H1 (cell line): Measurements from ENCODE around the gene PHACTR2. TPM values are rescaled to one million over a fixed set of nuclear protein-coding genes. Genes with fewer than 3 reads are reported as not detected.

Source experiments
- CTCF ChIA-PET: fragments of 300-600 bp; sonication (Branson Sonifier 250); formaldehyde crosslinking; loops from one replicate; lab custom pipeline; 2021; ENCODE audit not compliant: partially characterized antibody; lab: Charles Lee
- POLR2A ChIA-PET: fragments of 300-600 bp; sonication (Branson Sonifier 250); formaldehyde crosslinking; loops from one replicate; lab custom pipeline; 2021; ENCODE audit warnings: inconsistent platforms; ENCODE audit not compliant: partially characterized antibody; lab: Charles Lee
- DNase-seq, 2 experiments: peaks; one replicate each; pipeline versions ENCODE4 v3.0.0 to v3.0.0-alpha.2; 2010 to 2022; ENCODE audit warnings: low spot score in 2 of 2, low read depth in 1 of 2, mixed read lengths in 1 of 2
- FAIRE-seq: peaks from 2 replicates; lab custom pipeline; 2011; peaks lifted over from hg19 to GRCh38; lab: Jason Lieb, UNC
- H2AFZ ChIP-seq: 2 replicates; pipeline ENCODE4 v1.8.1; 2012; ENCODE audit warnings: low read length, inconsistent platforms
- H2AK5ac ChIP-seq: 2 replicates; pipeline ENCODE4 v1.6.1; 2013; ENCODE audit warnings: low read depth, low read length
- H2BK120ac ChIP-seq: replicated peaks from 2 replicates; pipeline ENCODE3; 2013; ENCODE audit warnings: low read depth, low read length, inconsistent platforms
- H2BK12ac ChIP-seq: 2 replicates; pipeline ENCODE4 v1.6.1; 2013; ENCODE audit warnings: low read depth, low read length
- H2BK15ac ChIP-seq: 2 replicates; pipeline ENCODE4 v1.6.1; 2013; ENCODE audit warnings: low read length
- H2BK20ac ChIP-seq: 2 replicates; pipeline ENCODE4 v1.6.1; 2013; ENCODE audit warnings: low read length
- H2BK5ac ChIP-seq: 2 replicates; pipeline ENCODE4 v1.6.1; 2013; ENCODE audit warnings: low read depth, low read length
- H3K14ac ChIP-seq: 2 replicates; pipeline ENCODE4 v1.6.1; 2013; ENCODE audit warnings: inconsistent platforms; ENCODE audit not compliant: insufficient read length
- H3K18ac ChIP-seq: 2 replicates; pipeline ENCODE4 v1.6.1; 2013; ENCODE audit warnings: low read length; ENCODE audit errors: extremely low read depth
- H3K23ac ChIP-seq: 2 replicates; pipeline ENCODE4 v1.6.1; 2013; ENCODE audit warnings: inconsistent platforms; ENCODE audit not compliant: insufficient read length
- H3K23me2 ChIP-seq: 2 replicates; pipeline ENCODE4 v1.6.1; 2013; ENCODE audit warnings: low read depth, low read length
- H3K27ac ChIP-seq: 2 replicates; pipeline ENCODE4 v1.6.1; 2011; ENCODE audit warnings: low read depth, low read length, inconsistent platforms
- H3K27me3 ChIP-seq, 4 experiments: replicated peaks in 1 of 4; 1 replicate in 1 of 4; 2 replicates in 3 of 4; pipeline versions ENCODE4 v1.6.1 to v1.8.1; 2011 to 2013; ENCODE audit warnings: low read length in 3 of 4, mild to moderate bottlenecking in 3 of 4, inconsistent platforms in 2 of 4, mixed read lengths in 2 of 4, moderate library complexity in 1 of 4; ENCODE audit not compliant: control insufficient read depth in 3 of 4, insufficient read depth in 3 of 4; ENCODE audit errors: extremely low read depth in 1 of 4
- H3K36me3 ChIP-seq, 4 experiments: 2 replicates each; pipeline versions ENCODE4 v1.6.1 to v1.8.1; 2011 to 2013; ENCODE audit warnings: mild to moderate bottlenecking in 4 of 4, low read length in 3 of 4, moderate library complexity in 2 of 4, control low read depth in 1 of 4, inconsistent platforms in 1 of 4; ENCODE audit not compliant: insufficient read depth in 4 of 4, control insufficient read depth in 2 of 4
- H3K4ac ChIP-seq: replicated peaks from 2 replicates; pipeline ENCODE3; 2013; ENCODE audit warnings: low read length, low read depth, mixed read lengths, inconsistent platforms; ENCODE audit not compliant: insufficient read length
- H3K4me1 ChIP-seq, 4 experiments: replicated peaks in 1 of 4; 1 replicate in 1 of 4; 2 replicates in 3 of 4; pipeline versions ENCODE4 v1.6.1 to v1.8.1; 2011 to 2013; ENCODE audit warnings: low read length in 3 of 4, inconsistent platforms in 2 of 4, mixed read lengths in 1 of 4; ENCODE audit not compliant: insufficient read depth in 4 of 4, control insufficient read depth in 3 of 4
- H3K4me2 ChIP-seq, 2 experiments: 2 replicates each; pipeline versions ENCODE4 v1.6.1 to v1.8.1; 2011 to 2013; ENCODE audit warnings: low read depth in 2 of 2, low read length in 2 of 2, control low read depth in 1 of 2, inconsistent platforms in 1 of 2, mild to moderate bottlenecking in 1 of 2; ENCODE audit not compliant: insufficient read depth in 1 of 2
- H3K4me3 ChIP-seq, 4 experiments: fragments of 200-600, 300-600 bp in 1 of 4; sonication (generic), shearing (Covaris generic), sonication (Bioruptor Twin) in 1 of 4; 2 replicates each; pipeline versions ENCODE4 v1.5.1 to v1.8.1; 2011 to 2016; ENCODE audit warnings: low read length in 4 of 4, low read depth in 3 of 4, control low read depth in 2 of 4, inconsistent platforms in 2 of 4, mild to moderate bottlenecking in 2 of 4, mixed read lengths in 1 of 4, moderate library complexity in 1 of 4; ENCODE audit not compliant: insufficient read depth in 2 of 4; ENCODE audit errors: extremely low read depth in 1 of 4
- H3K56ac ChIP-seq: replicated peaks from 2 replicates; pipeline ENCODE3; 2013; ENCODE audit warnings: low read depth, mild to moderate bottlenecking, mixed read lengths, low read length, inconsistent platforms; ENCODE audit not compliant: insufficient read length
- H3K79me1 ChIP-seq: 2 replicates; pipeline ENCODE4 v1.6.1; 2013; ENCODE audit warnings: low read depth, low read length, control low read depth
- H3K79me2 ChIP-seq, 2 experiments: 2 replicates each; pipeline versions ENCODE4 v1.6.1 to v1.8.1; 2012 to 2013; ENCODE audit warnings: low read length in 2 of 2, mild to moderate bottlenecking in 2 of 2, inconsistent platforms in 1 of 2; ENCODE audit not compliant: insufficient read depth in 2 of 2, control insufficient read depth in 1 of 2
- H3K9ac ChIP-seq, 4 experiments: replicated peaks in 1 of 4; 1 replicate in 1 of 4; 2 replicates in 3 of 4; pipeline versions ENCODE4 v1.6.1 to v1.8.1; 2011 to 2013; ENCODE audit warnings: low read depth in 3 of 4, low read length in 3 of 4, control low read depth in 2 of 4, mild to moderate bottlenecking in 2 of 4, moderate library complexity in 2 of 4, inconsistent platforms in 1 of 4; ENCODE audit errors: extremely low read depth in 1 of 4
- H3K9me3 ChIP-seq, 2 experiments: 2 replicates each; pipeline versions ENCODE4 v1.6.1 to v1.8.1; 2012 to 2013; ENCODE audit warnings: mild to moderate bottlenecking in 2 of 2, moderate library complexity in 2 of 2, control low read depth in 1 of 2, inconsistent platforms in 1 of 2, low read depth in 1 of 2, low read length in 1 of 2, mixed read lengths in 1 of 2; ENCODE audit not compliant: insufficient read depth in 2 of 2
- H4K20me1 ChIP-seq, 2 experiments: replicated peaks in 1 of 2; 2 replicates each; pipeline versions ENCODE3 to v1.8.1; 2011 to 2013; ENCODE audit warnings: inconsistent platforms in 2 of 2, low read length in 2 of 2, mild to moderate bottlenecking in 1 of 2; ENCODE audit not compliant: insufficient read depth in 2 of 2, control insufficient read depth in 1 of 2
- H4K5ac ChIP-seq: 2 replicates; pipeline ENCODE4 v1.6.1; 2013; ENCODE audit warnings: low read length, low read depth, mixed read lengths, inconsistent platforms; ENCODE audit not compliant: insufficient read length
- H4K8ac ChIP-seq: 2 replicates; pipeline ENCODE4 v1.8.0; 2013; ENCODE audit warnings: mild to moderate bottlenecking, moderate library complexity, low read length, inconsistent platforms; ENCODE audit not compliant: insufficient read depth; ENCODE audit errors: extremely low read depth
- H4K91ac ChIP-seq: replicated peaks from 2 replicates; pipeline ENCODE3; 2013; ENCODE audit warnings: low read length, mixed read lengths, inconsistent platforms; ENCODE audit not compliant: insufficient read length
- CBX8 ChIP-seq: fragments of 300-800, 300-1000 bp; sonication (generic); IDR thresholded peaks from 2 replicates; pipeline ENCODE4 v1.7.1; 2016; ENCODE audit warnings: low read depth, low read length, borderline replicate concordance
- CHD2 ChIP-seq: IDR thresholded peaks from 2 replicates; pipeline ENCODE4 v1.6.1; 2012; ENCODE audit warnings: low read length, improper control_type of control experiment
- EGR1 ChIP-seq: IDR thresholded peaks from 2 replicates; pipeline ENCODE4 v1.6.1; 2011; ENCODE audit warnings: low read depth, low read length, borderline replicate concordance
- EP300 ChIP-seq, 2 experiments: IDR thresholded peaks; 1 replicate in 1 of 2; 2 replicates in 1 of 2; pipeline ENCODE4 v1.6.1; 2011 to 2012; ENCODE audit warnings: low read depth in 2 of 2, low read length in 2 of 2, mild to moderate bottlenecking in 2 of 2, borderline replicate concordance in 1 of 2, inconsistent platforms in 1 of 2, moderate library complexity in 1 of 2
- HDAC6 ChIP-seq: IDR thresholded peaks from one replicate; pipeline ENCODE4 v1.7.1; 2012; ENCODE audit warnings: low read depth, mild to moderate bottlenecking, inconsistent platforms, low read length, moderate library complexity
- JUN ChIP-seq: IDR thresholded peaks from 2 replicates; pipeline ENCODE4 v1.6.1; 2011; ENCODE audit warnings: low read depth, mild to moderate bottlenecking, improper control_type of control experiment, low read length
- KDM1A ChIP-seq: fragments of 200-600, 300-600 bp; sonication (generic); IDR thresholded peaks from 2 replicates; pipeline ENCODE4 v1.7.1; 2016; ENCODE audit warnings: mild to moderate bottlenecking, low read length, borderline replicate concordance
- RBBP5 ChIP-seq: IDR thresholded peaks from 2 replicates; pipeline ENCODE4 v1.7.1; 2012; ENCODE audit warnings: low read depth, mild to moderate bottlenecking, inconsistent platforms, low read length, moderate library complexity, borderline replicate concordance
- SP1 ChIP-seq: IDR thresholded peaks from 2 replicates; pipeline ENCODE4 v1.6.1; 2011; ENCODE audit warnings: low read depth, low read length
- SUZ12 ChIP-seq: fragments of 200-600 bp; sonication (generic); IDR thresholded peaks from 2 replicates; pipeline ENCODE4 v1.6.1; 2012; ENCODE audit warnings: mild to moderate bottlenecking, inconsistent platforms, low read length, moderate library complexity, mixed read lengths
- TCF12 ChIP-seq: IDR thresholded peaks from 2 replicates; pipeline ENCODE4 v1.6.1; 2011; ENCODE audit warnings: low read depth, mild to moderate bottlenecking, low read length
- WGBS, 2 experiments: shearing (Covaris generic) in 1 of 2; methylation state at CpG; one replicate each; pipeline versions ENCODE4 v1.1.6 to v1.1.7; 2013 to 2015; ENCODE audit warnings: low lambda C conversion rate in 2 of 2, mixed read lengths in 2 of 2, inconsistent platforms in 1 of 2, low coverage in 1 of 2, missing lambda C conversion rate in 1 of 2; ENCODE audit not compliant: insufficient replicate concordance in 2 of 2, insufficient coverage in 1 of 2, insufficient read length in 1 of 2; ENCODE audit errors: extremely low coverage in 1 of 2, missing lambda C conversion rate in 1 of 2; 5-methylcytosine and 5-hydroxymethylcytosine counted together
- polyA plus RNA-seq, 7 experiments: library from polyadenylated mRNA; depleted of rRNA in 3 of 7; stranded (reverse) in 5 of 7; unstranded in 2 of 7; fragments of >200 nt in 5 of 7; fragments of 200-250 nt in 2 of 7; gene quantifications; 1 replicate in 5 of 7; 2 replicates in 1 of 7; 4 replicates in 1 of 7; pipeline versions ENCODE4 v1.2.1 to v1.2.3, GENCODE V29; 2011 to 2013; ENCODE audit warnings: missing spikeins in 2 of 7, mixed read lengths in 2 of 7
- total RNA-seq: library from RNA; stranded (reverse); fragmentation: NEBNext Ultra II Directional; extraction: Animal tissue kit (Norgen Biotek cat#: 25700); gene quantifications from 2 replicates; pipeline ENCODE4 v1.2.1, GENCODE V29; 2021
- TF ChIP-seq, protein P1 (sequence below): IDR thresholded peaks from 2 replicates; pipeline ENCODE4 v1.6.1; 2012; ENCODE audit warnings: inconsistent platforms

PHACTR2 gene
- total and polyA plus RNA-seq, 2 of the 8 experiments (the other 6 are each of a cell fraction or from before 2014, with no cell fraction given) = 16.9 to 131 TPM

- no peaks in the 10 kb centered on the region for H3K23me2 ChIP-seq
- FAIRE-seq = no peak
- no peak overlapping the region for H4K5ac ChIP-seq
- H3K4me2 ChIP-seq = no peak overlapping the region
- H3K56ac ChIP-seq = no peak overlapping the region
- H2BK5ac ChIP-seq = no peak overlapping the region
- no peak overlapping the region for H3K27ac ChIP-seq
- H3K36me3 ChIP-seq = peaks cover 0 to 3% (median 0%) of the 10 kb centered on the region in 4 experiments; a peak in 2 of 8 replicates
- no peak overlapping the region for H2AK5ac ChIP-seq
- no peak overlapping the region for H4K91ac ChIP-seq
- no peaks in the 10 kb centered on the region for H3K27me3 ChIP-seq
- no peak overlapping the region for H3K9ac ChIP-seq
- peaks cover 0 to 13% (median 4%) of the 10 kb centered on the region in 4 experiments; a peak in 3 of 7 replicates for H3K4me1 ChIP-seq
- H3K23ac ChIP-seq = no peak overlapping the region
- H3K18ac ChIP-seq = no peak overlapping the region
- no peaks in the 10 kb centered on the region for H3K9me3 ChIP-seq
- H2AFZ ChIP-seq = no peak overlapping the region
- no peak for DNase-seq
- no peaks in the 10 kb centered on the region for H4K20me1 ChIP-seq
- H3K79me1 ChIP-seq = no peaks in the 10 kb centered on the region
- no peak overlapping the region for H3K14ac ChIP-seq
- ChIA-PET CTCF (interaction anchor here (0.6 to 1.1 kb wide), 3 partner anchors 29 to 1195 kb away, joined by 3 read pairs; no protein-coding TSS in a partner anchor), POLR2A (no interaction called here)
- no peak overlapping the region for H2BK12ac ChIP-seq
- H3K79me2 ChIP-seq = peaks cover 0 to 42% of the 10 kb centered on the region in 2 experiments; a peak in 2 of 4 replicates
- H2BK20ac ChIP-seq = no peak overlapping the region
- H2BK120ac ChIP-seq = no peak overlapping the region
- H3K4ac ChIP-seq = no peak overlapping the region
- no peak overlapping the region for H4K8ac ChIP-seq
- WGBS, 2 experiments = 100% methylated on average over 1 of the region's 1 CpG; no CpG with 5 or more reads in 1 of the 2 experiments
- no peak overlapping the region for H3K4me3 ChIP-seq
- TF ChIP-seq CBX8 (no peak), CHD2 (no peak), EP300 (IDR thresholded peaks at IDR 0.05; ENCODE audit: borderline replicate concordance in 1 of 2, low read depth in 2 of 2, low read length in 2 of 2) (no peak), KDM1A (no peak), EGR1 (no peak), SUZ12 (no peak), SP1 (no peak), JUN (no peak), RBBP5 (no peak), HDAC6 (no peak), TCF12 (no peak)
- TF ChIP-seq, protein P1, sequence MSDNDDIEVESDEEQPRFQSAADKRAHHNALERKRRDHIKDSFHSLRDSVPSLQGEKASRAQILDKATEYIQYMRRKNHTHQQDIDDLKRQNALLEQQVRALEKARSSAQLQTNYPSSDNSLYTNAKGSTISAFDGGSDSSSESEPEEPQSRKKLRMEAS = no peak
- H2BK15ac ChIP-seq = no peak overlapping the region
Measured at GRCh38 chr6:143732536-143732935, 54.8 kb downstream of the PHACTR2 start.
